ENCODE results near the gene ASB4.
"Not testable (repeated sequence)": the region's sequence is repeated elsewhere in the genome, so short reads cannot be mapped to it uniquely, and the experiment has no call there.

Gene ASB4

GRCh38 chr7:95478272-95479037 is 7.3 kb upstream of the ASB4 start:
- DNase-seq (ENCODE audit: low spot score), result no peak

- no peak for DNase-seq (ENCODE audit: low spot score)
These were observed 5.6 kb upstream of the ASB4 start for GRCh38 chr7:95479992-95480624.

GRCh38 chr7:95481271-95482165 is 4.2 kb upstream of the ASB4 start:
- DNase-seq (ENCODE audit: low spot score), result no peak

- no peak for DNase-seq (ENCODE audit: low spot score)
These were observed 3.3 kb upstream of the ASB4 start for GRCh38 chr7:95482424-95482823.

GRCh38 chr7:95490231-95490762 is 4.6 kb downstream of the ASB4 start:
- DNase-seq (ENCODE audit: low spot score), result no peak

GRCh38 chr7:95491201-95491600 is 5.5 kb downstream of the ASB4 start:
- no peak for DNase-seq (ENCODE audit: low spot score)

- DNase-seq (ENCODE audit: low spot score), result no peak
These were observed 6.0 kb downstream of the ASB4 start for GRCh38 chr7:95491634-95492314.

GRCh38 chr7:95493247-95493646 is 7.5 kb downstream of the ASB4 start:
- no peak for DNase-seq (ENCODE audit: low spot score)

GRCh38 chr7:95493844-95494243 is 8.1 kb downstream of the ASB4 start:
- DNase-seq (ENCODE audit: low spot score), result no peak

GRCh38 chr7:95501261-95501832 is 15.6 kb downstream of the ASB4 start:
- DNase-seq (ENCODE audit: low spot score), result no peak

GRCh38 chr7:95502403-95502802 is 16.7 kb downstream of the ASB4 start:
- DNase-seq (ENCODE audit: low spot score), result no peak

GRCh38 chr7:95503271-95504131 is 17.8 kb downstream of the ASB4 start:
- no peak for DNase-seq (ENCODE audit: low spot score)

GRCh38 chr7:95504132-95504588 is 18.4 kb downstream of the ASB4 start:
- DNase-seq (ENCODE audit: low spot score), result not testable (repeated sequence)

- DNase-seq (ENCODE audit: low spot score), result no peak
These were observed 23.0 kb downstream of the ASB4 start for GRCh38 chr7:95508780-95509179.

- DNase-seq (ENCODE audit: low spot score), result no peak
These were observed 23.5 kb downstream of the ASB4 start for GRCh38 chr7:95509199-95509598.

GRCh38 chr7:95511716-95512260 is 26.0 kb downstream of the ASB4 start:
- DNase-seq (ENCODE audit: low spot score), result peak; percentile 58

- no peak for DNase-seq (ENCODE audit: low spot score)
These were observed 31.7 kb downstream of the ASB4 start for GRCh38 chr7:95517458-95517857.

GRCh38 chr7:95517870-95518269 is 32.1 kb downstream of the ASB4 start:
- no peak for DNase-seq (ENCODE audit: low spot score)

- no peak for DNase-seq (ENCODE audit: low spot score)
These were observed 34.4 kb downstream of the ASB4 start for GRCh38 chr7:95520136-95520535.

- no peak for DNase-seq (ENCODE audit: low spot score)
These were observed 39.8 kb downstream of the ASB4 start for GRCh38 chr7:95525503-95525902.

Data from CD4-positive, alpha-beta T cell treated with Interleukin-2 at 100 ng/mL for 4 hours (primary cell).